HCT116 (cell line): ENCODE measurements around the gene AUTS2. TPM values are rescaled to one million over a fixed set of nuclear protein-coding genes. Genes with fewer than 3 reads are reported as not detected.

Source experiments
- ATAC-seq: fragments of 200-7000 bp; cut with Tn5 transposase; 2 replicates; pipeline ENCODE4 v1.9.1; 2020; ENCODE audit warnings: mild to moderate bottlenecking, moderate library complexity
- BruUV-seq: library from RNA; stranded (reverse); fragments of 400-500 nt; replicated peaks from 2 replicates; lab custom pipeline; 2021; lab: Mats Ljungman, UMichigan
- CTCF ChIA-PET: fragments of 300-600 bp; sonication (Branson Sonifier 250); formaldehyde crosslinking; loops from one replicate; lab custom pipeline; 2021; ENCODE audit warnings: antibody characterized with exemption; lab: Charles Lee
- POLR2A ChIA-PET: fragments of 300-600, 350-600 bp; sonication (Branson Sonifier 250); formaldehyde crosslinking; loops from one replicate; lab custom pipeline; 2021; ENCODE audit warnings: antibody characterized with exemption; lab: Charles Lee
- RAD21 ChIA-PET, 2 experiments: fragments of 300-600 bp; sonication (Branson Sonifier 250); formaldehyde crosslinking; loops; one replicate each; lab custom pipeline; 2023; ENCODE audit warnings: low total read pairs in 2 of 2; ENCODE audit not compliant: uncharacterized antibody in 2 of 2, unreplicated experiment in 2 of 2, low non-redundant PET in 1 of 2; lab: Charles Lee
- DNase-seq: peaks from one replicate; pipeline ENCODE4 v3.0.0-alpha.2; 2010; ENCODE audit warnings: low read depth, low spot score
- H2AFZ ChIP-seq: fragments of 200-600 bp; shearing (Covaris generic), sonication (generic); 2 replicates; pipeline ENCODE4 v1.6.1; 2017; ENCODE audit warnings: low read depth, mixed run types, mixed read lengths, antibody characterized with exemption, low read length; ENCODE audit not compliant: poor library complexity, severe bottlenecking
- H3K27ac ChIP-seq: 2 replicates; pipeline ENCODE4 v1.5.1; 2012; ENCODE audit warnings: low read depth, low read length
- H3K27me3 ChIP-seq: fragments of 200-600 bp; sonication (generic); 2 replicates; pipeline ENCODE4 v1.6.1; 2016; ENCODE audit warnings: mixed run types, low read length, mixed read lengths; ENCODE audit not compliant: insufficient read depth
- H3K36me3 ChIP-seq, 2 experiments: fragments of 200-500 bp in 1 of 2; fragments of 200-600 bp in 1 of 2; sonication (Bioruptor generic) in 1 of 2; sonication (generic) in 1 of 2; 2 replicates each; pipeline versions ENCODE4 v1.5.1 to v1.6.1; 2014 to 2016; ENCODE audit warnings: low read length in 2 of 2, inconsistent platforms in 1 of 2, mixed read lengths in 1 of 2, mixed run types in 1 of 2; ENCODE audit not compliant: insufficient read depth in 2 of 2, control insufficient read depth in 1 of 2
- H3K4me1 ChIP-seq, 2 experiments: fragments of 200-600 bp in 1 of 2; sonication (generic) in 1 of 2; 2 replicates each; pipeline versions ENCODE4 v1.5.1 to v1.6.1; 2012 to 2017; ENCODE audit warnings: low read length in 2 of 2, inconsistent platforms in 1 of 2, mild to moderate bottlenecking in 1 of 2, mixed read lengths in 1 of 2, mixed run types in 1 of 2, moderate library complexity in 1 of 2; ENCODE audit not compliant: insufficient read depth in 2 of 2, control insufficient read depth in 1 of 2
- H3K4me2 ChIP-seq: fragments of 200-600 bp; sonication (generic); 2 replicates; pipeline ENCODE4 v1.6.1; 2017; ENCODE audit warnings: mixed run types, low read length, mixed read lengths
- H3K4me3 ChIP-seq, 2 experiments: fragments of 200-600 bp in 1 of 2; sonication (generic) in 1 of 2; replicated peaks in 1 of 2; 2 replicates each; pipeline ENCODE4 v1.5.1; 2011 to 2016; ENCODE audit warnings: low read length in 2 of 2, control low read depth in 1 of 2, low read depth in 1 of 2, mild to moderate bottlenecking in 1 of 2, mixed read lengths in 1 of 2, mixed run types in 1 of 2
- H3K79me2 ChIP-seq: fragments of 200-600 bp; sonication (generic); 2 replicates; pipeline ENCODE4 v1.6.1; 2017; ENCODE audit warnings: mild to moderate bottlenecking, mixed run types, low read length, moderate library complexity, mixed read lengths; ENCODE audit not compliant: insufficient read depth
- H3K9ac ChIP-seq: fragments of 200-600 bp; sonication (generic); 2 replicates; pipeline ENCODE4 v1.6.1; 2016; ENCODE audit warnings: low read length, mixed read lengths
- H3K9me2 ChIP-seq: fragments of 200-600 bp; sonication (generic), shearing (Covaris generic); 2 replicates; pipeline ENCODE4 v1.6.1; 2017; ENCODE audit warnings: mixed run types, mild to moderate bottlenecking, moderate library complexity; ENCODE audit not compliant: insufficient read depth
- H3K9me3 ChIP-seq, 2 experiments: fragments of 200-500 bp in 1 of 2; fragments of 200-600 bp in 1 of 2; sonication (Bioruptor generic) in 1 of 2; sonication (generic) in 1 of 2; 2 replicates each; pipeline ENCODE4 v1.6.1; 2014 to 2017; ENCODE audit warnings: low read length in 2 of 2, mixed read lengths in 2 of 2, inconsistent platforms in 1 of 2, low read depth in 1 of 2, mild to moderate bottlenecking in 1 of 2, mixed run types in 1 of 2, moderate library complexity in 1 of 2; ENCODE audit not compliant: control insufficient read depth in 1 of 2, insufficient read depth in 1 of 2
- H4K20me1 ChIP-seq: fragments of 200-600 bp; sonication (generic), shearing (Covaris generic); 2 replicates; pipeline ENCODE4 v1.6.1; 2017; ENCODE audit warnings: mixed run types, mild to moderate bottlenecking, moderate library complexity; ENCODE audit not compliant: insufficient read depth
- CBX3 ChIP-seq: IDR thresholded peaks from 2 replicates; pipeline ENCODE4 v1.6.1; 2012; ENCODE audit warnings: low read depth
- CEBPB ChIP-seq: IDR thresholded peaks from 2 replicates; pipeline ENCODE4 v1.6.1; 2012; ENCODE audit warnings: low read depth
- CTCF ChIP-seq, 3 experiments: fragments of 200-600 bp in 1 of 3; sonication (generic) in 1 of 3; IDR thresholded peaks in 2 of 3; conservative IDR thresholded peaks in 1 of 3; 2 replicates each; pipeline ENCODE4 v1.5.1; 2012 to 2017; ENCODE audit warnings: low read depth in 2 of 3, low read length in 2 of 3, antibody characterized with exemption in 1 of 3, borderline replicate concordance in 1 of 3, control low read depth in 1 of 3, mild to moderate bottlenecking in 1 of 3, mixed read lengths in 1 of 3, mixed run types in 1 of 3, moderate library complexity in 1 of 3; ENCODE audit not compliant: insufficient read depth in 1 of 3
- EGR1 ChIP-seq: IDR thresholded peaks from 2 replicates; pipeline ENCODE4 v1.6.1; 2012; ENCODE audit warnings: low read depth
- ELF1 ChIP-seq: IDR thresholded peaks from 2 replicates; pipeline ENCODE4 v1.6.1; 2012; ENCODE audit warnings: low read depth, borderline replicate concordance
- MAX ChIP-seq: IDR thresholded peaks from 2 replicates; pipeline ENCODE4 v1.6.1; 2012
- POLR2A ChIP-seq: IDR thresholded peaks from 2 replicates; pipeline ENCODE4 v1.7.0; 2011; ENCODE audit warnings: borderline replicate concordance; ENCODE audit not compliant: insufficient read depth, insufficient read length; ENCODE audit errors: extremely low read depth
- REST ChIP-seq: IDR thresholded peaks from 2 replicates; pipeline ENCODE4 v1.6.1; 2012; ENCODE audit warnings: low read depth
- SP1 ChIP-seq: IDR thresholded peaks from 2 replicates; pipeline ENCODE4 v1.6.1; 2012; ENCODE audit warnings: low read depth
- SRF ChIP-seq: IDR thresholded peaks from 2 replicates; pipeline ENCODE4 v1.6.1; 2012; ENCODE audit warnings: low read depth
- intact Hi-C: fragments of 100-400 bp; cut with micrococcal nuclease; formaldehyde crosslinking; loops from 2 replicates; pipeline ENCODE4 v1.10.0; 2022
- total RNA-seq: library from RNA; stranded (reverse); gene quantifications from one replicate; pipeline ENCODE4 v1.2.1, GENCODE V29; 2021; ENCODE audit not compliant: unreplicated experiment

The AUTS2 gene
- total RNA-seq, 1 experiment from 2014 or later: 0.93 TPM

- Histone ChIP-seq H4K20me1 (no peaks in the 10 kb centered on the region), H3K4me2 (no peak overlapping the region), H3K9me3 (peaks cover 11 to 26% of the 10 kb centered on the region in 2 experiments; a peak in 2 of 4 replicates), H3K4me1 (no peaks in the 10 kb centered on the region), H3K9ac (no peak overlapping the region), H3K9me2 (no peaks in the 10 kb centered on the region), H3K4me3 (no peak overlapping the region), H3K36me3 (no peaks in the 10 kb centered on the region), H3K79me2 (no peaks in the 10 kb centered on the region), H2AFZ (no peak overlapping the region), H3K27me3 (no peaks in the 10 kb centered on the region), H3K27ac (no peak overlapping the region)
- no TSS peak for BruUV-seq
- intact Hi-C loops: no loop called here
- DNase-seq (no peak), ATAC-seq (no peak)
- POLR2A ChIA-PET: no interaction called here
- RAD21 ChIA-PET: no interaction called here
- no peak for TF ChIP-seq MAX
- no peak for TF ChIP-seq CTCF (IDR thresholded peaks at IDR 0.05 in 2 of 3, conservative IDR thresholded peaks at IDR 0.05 in 1 of 3; ENCODE audit: borderline replicate concordance in 1 of 3, insufficient read depth in 1 of 3, low read depth in 2 of 3, low read length in 2 of 3)
- TF ChIP-seq EGR1: no peak
- TF ChIP-seq ELF1: no peak
- no peak for TF ChIP-seq POLR2A
- no peak for TF ChIP-seq CEBPB
- TF ChIP-seq CBX3: no peak
- no peak for TF ChIP-seq SRF
- TF ChIP-seq REST: no peak
- TF ChIP-seq SP1: no peak
- CTCF ChIA-PET: no interaction called here
These were observed 1029.2 kb downstream of the AUTS2 start for GRCh38 chr7:70627461-70627860.
